ENCODE results near the gene FKBP9.

GRCh38 chr7:33048257-33048656 is 91.0 kb downstream of the FKBP9 start:
- TF ChIP-seq CTCF (IDR thresholded peaks at IDR 0.05; ENCODE audit: poor library complexity): no peak
- TF ChIP-seq EZH2phosphoT487 (IDR thresholded peaks at IDR 0.05; ENCODE audit: low read depth, severe bottlenecking, unreplicated experiment): no peak

All from hepatocyte (in vitro differentiated cells).